Transverse colon (tissue), 4 donors: ENCODE data around the gene TCEAL4. TPM values are rescaled to one million over a fixed set of nuclear protein-coding genes. Genes with fewer than 3 reads are reported as not detected.

Experiments used
- DNase-seq: peaks from one replicate; pipeline ENCODE4 v3.0.0-alpha.2; 2019
- H3K27ac ChIP-seq, 4 donors: fragments of 200-600 bp; sonication (generic); 2 replicates each; pipeline ENCODE4 v1.5.1; 2016 to 2018; ENCODE audit warnings: inconsistent platforms in 4 of 4
- H3K27me3 ChIP-seq: fragments of 200-600 bp; sonication (generic); 2 replicates; pipeline ENCODE4 v1.5.1; 2017; ENCODE audit warnings: inconsistent platforms
- H3K36me3 ChIP-seq, 4 donors: fragments of 200-600 bp; sonication (generic); 2 replicates each; pipeline ENCODE4 v1.5.1; 2017 to 2019; ENCODE audit warnings: inconsistent platforms in 4 of 4
- H3K4me1 ChIP-seq, 4 donors: fragments of 200-600 bp; sonication (generic); 2 replicates each; pipeline ENCODE4 v1.5.1; 2017 to 2020; ENCODE audit warnings: inconsistent platforms in 4 of 4
- H3K4me3 ChIP-seq, 4 donors: fragments of 200-600 bp; sonication (generic); 1 replicate in 1 of 4; 2 replicates in 3 of 4; pipeline versions ENCODE4 v1.5.1 to v1.6.1; 2017 to 2019; ENCODE audit warnings: inconsistent platforms in 4 of 4
- H3K9me3 ChIP-seq, 2 donors: fragments of 200-600 bp; sonication (generic); 2 replicates each; pipeline ENCODE4 v1.5.1; 2017 to 2019; ENCODE audit warnings: inconsistent platforms in 2 of 2
- EP300 ChIP-seq: sonication (generic); formaldehyde crosslinking; IDR thresholded peaks from one replicate; pipeline ENCODE4 v1.6.1; 2017; ENCODE audit warnings: antibody characterized with exemption, low read depth
- POLR2A ChIP-seq: fragments of 450-650 bp; IDR thresholded peaks from one replicate; pipeline ENCODE4 v1.6.1; 2016; ENCODE audit warnings: antibody characterized with exemption, mild to moderate bottlenecking, moderate library complexity
- POLR2AphosphoS5 ChIP-seq, 3 donors: sonication (generic); formaldehyde crosslinking; IDR thresholded peaks; one replicate each; pipeline ENCODE4 v1.6.1; 2016; ENCODE audit warnings: antibody characterized with exemption in 3 of 3
- WGBS, 2 donors: methylation state at CpG; one replicate each; pipeline ENCODE4 v1.1.5; 2018; ENCODE audit warnings: low coverage in 1 of 2; 5-methylcytosine and 5-hydroxymethylcytosine counted together
- in situ Hi-C, 4 donors: fragments of 200-750 bp; cut with MboI; loops; one replicate each; pipeline versions ENCODE4 v1.15.0 to v1.15.1; 2017; ENCODE audit warnings: low sequenced_read_pairs in 3 of 4, low pct_ligation_motif_present in 1 of 4, low pct_unique_long_range_greater_than_20kb in 1 of 4
- intact Hi-C: fragments of 100-400 bp; cut with DNase I; formaldehyde crosslinking; loops from one replicate; pipeline ENCODE4 v1.15.1; 2023; ENCODE audit warnings: low total_unique reads
- total RNA-seq, 4 donors: library from RNA; depleted of rRNA; stranded (reverse); fragments of >200 nt; gene quantifications; one replicate each; pipeline ENCODE4 v1.1.0, GENCODE V29; 2016
- TF ChIP-seq, protein P1 (sequence below), 5 experiments: fragments of 200-600 bp in 3 of 5; fragments of 450-650 bp in 2 of 5; sonication (generic) in 3 of 5; IDR thresholded peaks; 1 replicate in 2 of 5; 2 replicates in 3 of 5; pipeline ENCODE4 v1.5.1; 2016 to 2017; ENCODE audit warnings: antibody characterized with exemption in 5 of 5, inconsistent platforms in 3 of 5, mild to moderate bottlenecking in 2 of 5, moderate library complexity in 1 of 5

TCEAL4 gene
- total RNA-seq, 4 donors from 2014 or later = 25.5 to 118 (median 55.6) TPM

DNA sequence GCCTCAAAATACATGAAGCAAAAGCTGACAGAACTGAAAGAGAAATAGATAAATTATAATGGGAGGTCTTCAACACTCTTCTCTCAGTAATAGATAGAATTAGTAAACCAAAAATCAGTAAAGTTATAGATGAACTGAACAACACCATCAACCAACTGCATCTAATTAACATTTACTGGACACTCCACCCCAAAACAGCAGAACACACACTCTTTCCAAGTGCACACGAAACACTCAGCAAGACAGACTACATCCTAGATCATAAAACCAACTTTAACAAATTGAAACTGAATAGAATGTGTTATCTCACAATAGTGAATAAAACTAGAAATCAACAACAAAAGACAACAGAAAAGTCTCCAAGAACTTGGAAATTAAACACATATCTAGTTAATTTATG is 25.1 kb upstream of the TCEAL4 start:
- Histone ChIP-seq H3K27me3 (no peaks in the 10 kb centered on the region), H3K4me3 (no peak overlapping the region), H3K27ac (no peak overlapping the region), H3K9me3 (no peaks in the 10 kb centered on the region), H3K4me1 (no peaks in the 10 kb centered on the region), H3K36me3 (no peaks in the 10 kb centered on the region)
- WGBS, 2 donors = 56 to 57% methylated on average over 1 of the region's 1 CpG
- TF ChIP-seq, protein P1, sequence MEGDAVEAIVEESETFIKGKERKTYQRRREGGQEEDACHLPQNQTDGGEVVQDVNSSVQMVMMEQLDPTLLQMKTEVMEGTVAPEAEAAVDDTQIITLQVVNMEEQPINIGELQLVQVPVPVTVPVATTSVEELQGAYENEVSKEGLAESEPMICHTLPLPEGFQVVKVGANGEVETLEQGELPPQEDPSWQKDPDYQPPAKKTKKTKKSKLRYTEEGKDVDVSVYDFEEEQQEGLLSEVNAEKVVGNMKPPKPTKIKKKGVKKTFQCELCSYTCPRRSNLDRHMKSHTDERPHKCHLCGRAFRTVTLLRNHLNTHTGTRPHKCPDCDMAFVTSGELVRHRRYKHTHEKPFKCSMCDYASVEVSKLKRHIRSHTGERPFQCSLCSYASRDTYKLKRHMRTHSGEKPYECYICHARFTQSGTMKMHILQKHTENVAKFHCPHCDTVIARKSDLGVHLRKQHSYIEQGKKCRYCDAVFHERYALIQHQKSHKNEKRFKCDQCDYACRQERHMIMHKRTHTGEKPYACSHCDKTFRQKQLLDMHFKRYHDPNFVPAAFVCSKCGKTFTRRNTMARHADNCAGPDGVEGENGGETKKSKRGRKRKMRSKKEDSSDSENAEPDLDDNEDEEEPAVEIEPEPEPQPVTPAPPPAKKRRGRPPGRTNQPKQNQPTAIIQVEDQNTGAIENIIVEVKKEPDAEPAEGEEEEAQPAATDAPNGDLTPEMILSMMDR (IDR thresholded peaks at IDR 0.05) = no peak
- TF ChIP-seq POLR2AphosphoS5 (IDR thresholded peaks at IDR 0.05) = no peak
- no peak for TF ChIP-seq EP300
- no peak for TF ChIP-seq POLR2A
- DNase-seq = no peak
- intact Hi-C loops = no loop called here
- in situ Hi-C loops = no loop called here

DNA sequence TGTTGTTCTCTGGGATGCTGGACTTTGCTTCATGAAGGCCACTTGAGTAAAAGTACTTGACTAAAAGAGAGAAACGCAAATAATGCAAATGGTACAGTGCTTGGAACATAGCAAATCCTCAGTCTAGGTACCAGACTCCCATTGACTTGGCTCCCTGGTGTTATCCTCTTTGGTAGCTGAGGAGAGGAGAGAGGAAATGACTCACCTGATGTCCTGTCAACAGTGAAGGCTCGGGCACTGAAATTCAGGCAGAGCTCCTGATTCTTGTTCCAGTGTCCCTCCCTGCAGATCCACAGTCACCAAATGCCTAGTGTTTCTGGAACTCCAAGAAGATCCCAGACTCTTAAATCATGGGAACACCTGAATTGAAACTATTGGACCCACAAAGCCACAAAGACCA is 22.5 kb upstream of the TCEAL4 start:
- Histone ChIP-seq H3K9me3 (no peaks in the 10 kb centered on the region), H3K27me3 (no peaks in the 10 kb centered on the region), H3K27ac (no peak overlapping the region), H3K4me3 (no peak overlapping the region), H3K36me3 (no peaks in the 10 kb centered on the region), H3K4me1 (no peaks in the 10 kb centered on the region)
- intact Hi-C loops (no loop called here), in situ Hi-C loops (no loop called here)
- TF ChIP-seq POLR2A (no peak), EP300 (no peak), POLR2AphosphoS5 (IDR thresholded peaks at IDR 0.05) (no peak)
- TF ChIP-seq, protein P1 (IDR thresholded peaks at IDR 0.05) = no peak
- 63 to 88% methylated on average over 1 to 2 of the region's 2 CpGs for WGBS, 2 donors
- DNase-seq = no peak

DNA sequence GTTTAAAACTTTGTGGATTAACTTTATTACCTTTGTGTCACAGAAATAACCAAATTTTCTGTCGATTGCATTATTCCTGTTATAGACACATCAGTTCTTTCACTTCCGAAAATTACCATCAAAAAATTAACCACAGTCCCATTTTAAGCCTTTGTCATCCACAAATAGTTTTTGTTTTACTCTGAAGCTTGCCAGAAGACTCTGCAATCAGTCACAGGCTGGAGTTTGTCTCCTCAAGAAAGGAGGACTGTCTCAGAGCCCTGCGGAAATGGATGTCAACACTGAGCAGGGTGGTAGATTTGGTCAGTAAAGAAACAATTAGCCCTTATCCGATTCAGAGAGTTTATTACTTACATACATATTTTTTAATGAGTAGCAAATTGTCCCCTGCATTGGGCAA is 20.1 kb upstream of the TCEAL4 start:
- in situ Hi-C loops = no loop called here
- no peak for DNase-seq
- Histone ChIP-seq H3K27me3 (no peaks in the 10 kb centered on the region), H3K4me1 (no peaks in the 10 kb centered on the region), H3K27ac (no peak overlapping the region), H3K4me3 (no peak overlapping the region), H3K36me3 (no peaks in the 10 kb centered on the region), H3K9me3 (no peaks in the 10 kb centered on the region)
- 71 to 86% methylated on average over 2 to 4 of the region's 4 CpGs for WGBS, 2 donors
- intact Hi-C loops = no loop called here
- no peak for TF ChIP-seq POLR2AphosphoS5 (IDR thresholded peaks at IDR 0.05)
- TF ChIP-seq, protein P1 (IDR thresholded peaks at IDR 0.05) = no peak
- no peak for TF ChIP-seq POLR2A
- TF ChIP-seq EP300 = no peak

DNA sequence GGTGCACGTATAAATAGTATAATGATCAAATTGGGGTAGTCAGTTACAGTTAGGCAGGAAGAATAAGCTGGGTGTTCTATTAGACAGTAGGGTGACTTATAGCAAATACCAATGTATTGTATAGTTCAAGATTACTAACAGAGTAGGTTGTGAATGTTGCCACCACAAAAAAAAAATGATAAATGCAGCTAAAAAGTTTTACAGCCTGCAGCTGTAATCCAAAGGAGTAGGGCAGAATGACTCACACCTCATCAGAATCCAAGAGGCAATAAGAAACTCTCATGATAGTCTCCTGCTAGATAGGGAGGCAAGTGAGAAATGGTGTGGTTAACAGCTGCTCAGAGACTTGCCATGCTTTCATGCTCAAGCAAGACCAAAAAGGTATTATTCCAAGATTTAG is 19.6 kb upstream of the TCEAL4 start:
- TF ChIP-seq POLR2AphosphoS5 (IDR thresholded peaks at IDR 0.05) = no peak
- TF ChIP-seq EP300 = no peak
- TF ChIP-seq, protein P1 (IDR thresholded peaks at IDR 0.05) = no peak
- TF ChIP-seq POLR2A = no peak
- in situ Hi-C loops (no loop called here), intact Hi-C loops (no loop called here)
- DNase-seq = no peak
- Histone ChIP-seq H3K36me3 (no peaks in the 10 kb centered on the region), H3K27me3 (no peaks in the 10 kb centered on the region), H3K4me1 (no peaks in the 10 kb centered on the region), H3K4me3 (no peak overlapping the region), H3K27ac (no peak overlapping the region), H3K9me3 (no peaks in the 10 kb centered on the region)
- WGBS, 2 donors = 40 to 60% methylated on average over 1 of the region's 1 CpG
